BJ (cell line): ENCODE measurements around the gene LSM14B. TPM values are rescaled to one million over a fixed set of nuclear protein-coding genes. Genes with fewer than 3 reads are reported as not detected.

ENCODE experiments used
- CTCF ChIA-PET: fragments of 350-600 bp; formaldehyde crosslinking; extraction: SDS; loops from one replicate; lab custom pipeline; 2021; ENCODE audit warnings: antibody characterized with exemption, inconsistent platforms; lab: Yijun Ruan, JAX
- POLR2A ChIA-PET: fragments of 300-600 bp; sonication (Branson Sonifier 250); formaldehyde crosslinking; extraction: SDS; loops from one replicate; lab custom pipeline; 2021; ENCODE audit warnings: antibody characterized with exemption; lab: Charles Lee
- DNase-seq: peaks from one replicate; pipeline ENCODE4 v3.0.0-alpha.2; 2011; ENCODE audit warnings: low read depth
- H3K27me3 ChIP-seq: 2 replicates; pipeline ENCODE4 v1.6.0; 2011; ENCODE audit warnings: low read length; ENCODE audit not compliant: control insufficient read depth, insufficient read depth
- H3K36me3 ChIP-seq: 2 replicates; pipeline ENCODE4 v1.5.1; 2011; ENCODE audit warnings: low read length; ENCODE audit not compliant: control insufficient read depth, insufficient read depth
- H3K4me3 ChIP-seq: 2 replicates; pipeline ENCODE4 v1.5.1; 2011; ENCODE audit warnings: low read depth, mild to moderate bottlenecking, control low read depth, low read length
- CTCF ChIP-seq: IDR thresholded peaks from 2 replicates; pipeline ENCODE4 v1.5.1; 2011; ENCODE audit warnings: low read depth, mild to moderate bottlenecking, control low read depth, inconsistent platforms, low read length, moderate library complexity; ENCODE audit not compliant: insufficient read depth
- polyA plus RNA-seq: library from polyadenylated mRNA; depleted of rRNA; stranded (reverse); fragments of >200 nt; gene quantifications from 2 replicates; pipeline ENCODE4 v1.2.3, GENCODE V29; 2011

Gene LSM14B
- polyA plus RNA-seq, 1 experiment, result 48.2 TPM

- H3K4me3 ChIP-seq, result no peak overlapping the region
- H3K36me3 ChIP-seq, result no peaks in the 10 kb centered on the region
- H3K27me3 ChIP-seq, result no peaks in the 10 kb centered on the region
- no peak for DNase-seq
- TF ChIP-seq CTCF, result no peak
- CTCF ChIA-PET, result no interaction called here
- POLR2A ChIA-PET, result no interaction called here
These were observed 25.6 kb upstream of the LSM14B start for GRCh38 chr20:62096421-62097380.

DNA sequence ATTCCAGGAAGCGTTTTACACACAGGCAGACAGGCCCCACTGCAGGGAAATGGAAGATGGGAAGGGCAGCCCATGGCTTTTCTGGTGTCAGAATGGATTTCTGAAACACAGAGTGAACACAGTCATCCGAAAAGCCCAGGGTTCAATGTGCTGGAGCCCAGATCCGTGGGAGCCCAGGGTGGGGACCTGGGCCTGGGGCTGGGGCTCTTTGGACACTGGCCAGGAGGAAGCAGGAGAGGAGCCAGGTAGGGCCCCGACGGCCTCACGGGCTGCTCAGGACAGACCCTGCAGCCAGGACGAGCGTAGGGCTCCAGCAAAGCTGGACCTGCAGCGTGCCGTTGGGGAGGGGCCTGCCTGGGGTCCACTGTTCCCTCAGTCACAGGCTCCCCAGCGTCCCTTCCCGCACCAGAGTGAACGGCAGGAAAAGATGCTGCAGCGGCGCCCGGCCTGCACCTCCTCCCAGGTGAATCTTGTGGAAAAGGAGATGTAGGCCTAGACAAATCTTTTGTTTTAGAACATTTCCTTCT lies 24.3 kb upstream of the LSM14B start:
- TF ChIP-seq CTCF, result no peak
- Histone ChIP-seq H3K36me3 (no peaks in the 10 kb centered on the region), H3K4me3 (no peak overlapping the region), H3K27me3 (no peaks in the 10 kb centered on the region)
- no peak for DNase-seq
- ChIA-PET POLR2A (interaction anchor here (0.6 kb wide), 1 partner anchor 1567 kb away, joined by 4 read pairs; no protein-coding TSS in a partner anchor), CTCF (no interaction called here)

DNA sequence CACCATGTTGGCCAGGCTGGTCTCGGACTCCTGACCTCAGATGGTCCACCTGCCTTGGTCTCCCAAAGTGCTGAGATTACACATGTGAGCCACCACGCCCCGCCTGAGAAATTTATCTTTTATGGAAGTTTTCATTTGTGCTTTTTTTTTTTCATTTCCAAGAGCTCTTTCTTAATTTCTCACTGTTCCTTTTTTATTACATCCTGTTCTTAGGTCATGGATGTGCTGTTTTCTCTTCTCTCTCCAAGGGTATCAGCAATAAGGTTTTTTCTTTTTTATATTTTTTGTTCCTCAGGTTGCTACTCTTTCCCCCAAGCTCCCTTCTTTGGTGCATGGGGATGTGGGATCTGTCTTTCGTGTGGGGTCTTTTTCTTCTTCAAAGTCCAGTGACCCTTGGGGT lies 21.2 kb upstream of the LSM14B start:
- ChIA-PET CTCF (no interaction called here), POLR2A (no interaction called here)
- no peak for DNase-seq
- Histone ChIP-seq H3K4me3 (no peak overlapping the region), H3K36me3 (no peaks in the 10 kb centered on the region), H3K27me3 (no peaks in the 10 kb centered on the region)
- TF ChIP-seq CTCF, result no peak

GRCh38 chr20:62103508-62104233 lies 18.6 kb upstream of the LSM14B start:
- Histone ChIP-seq H3K4me3 (no peak overlapping the region), H3K27me3 (no peaks in the 10 kb centered on the region), H3K36me3 (no peaks in the 10 kb centered on the region)
- CTCF ChIA-PET, result interaction anchor here (1.0 kb wide), 2 partner anchors 15 to 77 kb away, joined by 3 to 5 read pairs; no protein-coding TSS in a partner anchor
- TF ChIP-seq CTCF, result no peak
- no peak for DNase-seq
- POLR2A ChIA-PET, result no interaction called here
